Astrocyte (in vitro differentiated cells and primary cell): ENCODE measurements around the gene UPP1. TPM values are rescaled to one million over a fixed set of nuclear protein-coding genes. Genes with fewer than 3 reads are reported as not detected.

Experiments
- DNase-seq: peaks from one replicate; pipeline ENCODE4 v3.0.0-alpha.2; 2010; ENCODE audit warnings: low read depth
- FAIRE-seq: peaks from 2 replicates; lab custom pipeline; 2011; peaks lifted over from hg19 to GRCh38; lab: Jason Lieb, UNC
- H2AFZ ChIP-seq: 2 replicates; pipeline ENCODE4 v1.6.0; 2012; ENCODE audit warnings: low read depth, low read length, inconsistent platforms
- H3K27ac ChIP-seq: 2 replicates; pipeline ENCODE4 v1.5.1; 2011; ENCODE audit warnings: low read depth, low read length, inconsistent platforms
- H3K27me3 ChIP-seq: 2 replicates; pipeline ENCODE4 v1.6.0; 2011; ENCODE audit warnings: low read length, inconsistent platforms; ENCODE audit not compliant: insufficient read depth
- H3K36me3 ChIP-seq: 2 replicates; pipeline ENCODE4 v1.5.1; 2011; ENCODE audit warnings: low read length, inconsistent platforms; ENCODE audit not compliant: insufficient read depth
- H3K4me1 ChIP-seq: 2 replicates; pipeline ENCODE4 v1.5.1; 2011; ENCODE audit warnings: low read length, inconsistent platforms; ENCODE audit not compliant: insufficient read depth
- H3K4me2 ChIP-seq: 2 replicates; pipeline ENCODE4 v1.6.0; 2012; ENCODE audit warnings: low read length, inconsistent platforms
- H3K4me3 ChIP-seq: 2 replicates; pipeline ENCODE4 v1.5.1; 2011; ENCODE audit warnings: low read depth, mild to moderate bottlenecking, low read length, inconsistent platforms; ENCODE audit not compliant: insufficient read depth
- H3K79me2 ChIP-seq: 2 replicates; pipeline ENCODE4 v1.6.0; 2012; ENCODE audit warnings: mild to moderate bottlenecking, low read length, inconsistent platforms; ENCODE audit not compliant: insufficient read depth
- H3K9ac ChIP-seq: 2 replicates; pipeline ENCODE4 v1.6.0; 2012; ENCODE audit warnings: mild to moderate bottlenecking, low read length, inconsistent platforms
- H3K9me3 ChIP-seq: 2 replicates; pipeline ENCODE4 v1.5.1; 2012; ENCODE audit warnings: low read depth, mild to moderate bottlenecking, low read length, inconsistent platforms; ENCODE audit not compliant: insufficient read depth
- H4K20me1 ChIP-seq: 2 replicates; pipeline ENCODE4 v1.6.0; 2012; ENCODE audit warnings: low read length, inconsistent platforms; ENCODE audit not compliant: insufficient read depth
- H3K27ac Mint-ChIP-seq: one replicate; pipeline ENCODE4 v1.8.0; 2021; ENCODE audit warnings: mild to moderate bottlenecking, mixed read lengths; ENCODE audit not compliant: unreplicated experiment
- H3K27me3 Mint-ChIP-seq: one replicate; pipeline ENCODE4 v1.8.0; 2021; ENCODE audit warnings: low read depth, mixed read lengths; ENCODE audit not compliant: unreplicated experiment
- H3K36me3 Mint-ChIP-seq: one replicate; pipeline ENCODE4 v1.8.0; 2021; ENCODE audit warnings: low read depth, mixed read lengths; ENCODE audit not compliant: unreplicated experiment
- H3K4me1 Mint-ChIP-seq: one replicate; pipeline ENCODE4 v1.8.0; 2021; ENCODE audit warnings: low read depth, mixed read lengths; ENCODE audit not compliant: unreplicated experiment
- H3K4me3 Mint-ChIP-seq: one replicate; pipeline ENCODE4 v1.8.0; 2021; ENCODE audit warnings: mild to moderate bottlenecking, moderate library complexity, mixed read lengths; ENCODE audit not compliant: unreplicated experiment
- H3K9me3 Mint-ChIP-seq: one replicate; pipeline ENCODE4 v1.8.0; 2021; ENCODE audit warnings: mild to moderate bottlenecking, mixed read lengths; ENCODE audit not compliant: unreplicated experiment
- CTCF ChIP-seq: IDR thresholded peaks from 2 replicates; pipeline ENCODE4 v1.5.1; 2011; ENCODE audit warnings: low read depth, mild to moderate bottlenecking, inconsistent platforms, low read length, moderate library complexity; ENCODE audit not compliant: insufficient read depth
- EZH2 ChIP-seq: IDR thresholded peaks from 2 replicates; pipeline ENCODE4 v1.6.1; 2012; ENCODE audit warnings: mild to moderate bottlenecking, low read length, inconsistent platforms; ENCODE audit not compliant: insufficient read depth
- total RNA-seq: library from RNA; stranded (reverse); gene quantifications from 2 replicates; pipeline ENCODE4 v1.2.1, GENCODE V29; 2021

The UPP1 gene
- total RNA-seq, 1 donor from 2014 or later = 54.2 TPM

- Histone ChIP-seq H3K9me3 (no peaks in the 10 kb centered on the region), H3K9ac (no peak overlapping the region), H3K4me1 (no peaks in the 10 kb centered on the region), H3K79me2 (no peaks in the 10 kb centered on the region), H2AFZ (no peak overlapping the region), H4K20me1 (peaks cover 15% of the 10 kb centered on the region), H3K27ac (no peak overlapping the region), H3K36me3 (peaks cover 49% of the 10 kb centered on the region), H3K27me3 (no peaks in the 10 kb centered on the region), H3K4me3 (no peak overlapping the region), H3K4me2 (no peak overlapping the region)
- H3K27me3 Mint-ChIP-seq = no peaks in the 10 kb centered on the region
- DNase-seq (no peak), FAIRE-seq (no peak)
- no peak overlapping the region for H3K27ac Mint-ChIP-seq
- H3K36me3 Mint-ChIP-seq = peaks cover 25% of the 10 kb centered on the region
- H3K9me3 Mint-ChIP-seq = peaks cover 3% of the 10 kb centered on the region
- no peaks in the 10 kb centered on the region for H3K4me1 Mint-ChIP-seq
- no peak overlapping the region for H3K4me3 Mint-ChIP-seq
- TF ChIP-seq EZH2 (no peak), CTCF (no peak)
Measured at GRCh38 chr7:48105045-48105444, 16.0 kb downstream of the UPP1 start.

- Mint-ChIP-seq H3K27me3 (no peaks in the 10 kb centered on the region), H3K9me3 (peaks cover 3% of the 10 kb centered on the region), H3K36me3 (peaks cover 25% of the 10 kb centered on the region), H3K4me3 (no peak overlapping the region), H3K4me1 (peaks cover 2% of the 10 kb centered on the region), H3K27ac (no peak overlapping the region)
- H3K4me2 ChIP-seq = no peak overlapping the region
- no peaks in the 10 kb centered on the region for H3K9me3 ChIP-seq
- TF ChIP-seq EZH2 (no peak), CTCF (no peak)
- no peak for FAIRE-seq
- H3K9ac ChIP-seq = no peak overlapping the region
- H3K27ac ChIP-seq = no peak overlapping the region
- peaks cover 7% of the 10 kb centered on the region for H4K20me1 ChIP-seq
- no peak for DNase-seq
- H2AFZ ChIP-seq = no peak overlapping the region
- peaks cover 2% of the 10 kb centered on the region for H3K4me1 ChIP-seq
- H3K27me3 ChIP-seq = no peaks in the 10 kb centered on the region
- H3K79me2 ChIP-seq = no peaks in the 10 kb centered on the region
- H3K4me3 ChIP-seq = no peak overlapping the region
- H3K36me3 ChIP-seq = peaks cover 40% of the 10 kb centered on the region
Measured at GRCh38 chr7:48106906-48107659, 18.0 kb downstream of the UPP1 start.

GRCh38 chr7:48107926-48108472 lies 18.9 kb downstream of the UPP1 start:
- H2AFZ ChIP-seq = no peak overlapping the region
- no peaks in the 10 kb centered on the region for H3K9me3 ChIP-seq
- H3K27ac ChIP-seq = no peak overlapping the region
- H3K4me3 Mint-ChIP-seq = no peak overlapping the region
- H3K27me3 Mint-ChIP-seq = no peaks in the 10 kb centered on the region
- no peak for TF ChIP-seq EZH2
- no peak for TF ChIP-seq CTCF
- peaks cover 17% of the 10 kb centered on the region for H3K36me3 Mint-ChIP-seq
- no peak for DNase-seq
- no peak for FAIRE-seq
- peaks cover 10% of the 10 kb centered on the region for H3K4me1 ChIP-seq
- H3K36me3 ChIP-seq = peaks cover 31% of the 10 kb centered on the region
- H4K20me1 ChIP-seq = no peaks in the 10 kb centered on the region
- H3K79me2 ChIP-seq = no peaks in the 10 kb centered on the region
- no peak overlapping the region for H3K4me3 ChIP-seq
- H3K4me2 ChIP-seq = no peak overlapping the region
- H3K27me3 ChIP-seq = no peaks in the 10 kb centered on the region
- H3K4me1 Mint-ChIP-seq = peaks cover 11% of the 10 kb centered on the region
- no peak overlapping the region for H3K9ac ChIP-seq
- H3K9me3 Mint-ChIP-seq = no peaks in the 10 kb centered on the region
- H3K27ac Mint-ChIP-seq = no peak overlapping the region
